ENCODE measurements around the gene KIR2DL1. TPM values are rescaled to one million over a fixed set of nuclear protein-coding genes. Genes with fewer than 3 reads are reported as not detected.
"Not testable (repeated sequence)": the region's sequence is repeated elsewhere in the genome, so short reads cannot be mapped to it uniquely, and the experiment has no call there.

The KIR2DL1 gene
- polyA plus RNA-seq, 1 donor from 2014 or later = not detected

DNA sequence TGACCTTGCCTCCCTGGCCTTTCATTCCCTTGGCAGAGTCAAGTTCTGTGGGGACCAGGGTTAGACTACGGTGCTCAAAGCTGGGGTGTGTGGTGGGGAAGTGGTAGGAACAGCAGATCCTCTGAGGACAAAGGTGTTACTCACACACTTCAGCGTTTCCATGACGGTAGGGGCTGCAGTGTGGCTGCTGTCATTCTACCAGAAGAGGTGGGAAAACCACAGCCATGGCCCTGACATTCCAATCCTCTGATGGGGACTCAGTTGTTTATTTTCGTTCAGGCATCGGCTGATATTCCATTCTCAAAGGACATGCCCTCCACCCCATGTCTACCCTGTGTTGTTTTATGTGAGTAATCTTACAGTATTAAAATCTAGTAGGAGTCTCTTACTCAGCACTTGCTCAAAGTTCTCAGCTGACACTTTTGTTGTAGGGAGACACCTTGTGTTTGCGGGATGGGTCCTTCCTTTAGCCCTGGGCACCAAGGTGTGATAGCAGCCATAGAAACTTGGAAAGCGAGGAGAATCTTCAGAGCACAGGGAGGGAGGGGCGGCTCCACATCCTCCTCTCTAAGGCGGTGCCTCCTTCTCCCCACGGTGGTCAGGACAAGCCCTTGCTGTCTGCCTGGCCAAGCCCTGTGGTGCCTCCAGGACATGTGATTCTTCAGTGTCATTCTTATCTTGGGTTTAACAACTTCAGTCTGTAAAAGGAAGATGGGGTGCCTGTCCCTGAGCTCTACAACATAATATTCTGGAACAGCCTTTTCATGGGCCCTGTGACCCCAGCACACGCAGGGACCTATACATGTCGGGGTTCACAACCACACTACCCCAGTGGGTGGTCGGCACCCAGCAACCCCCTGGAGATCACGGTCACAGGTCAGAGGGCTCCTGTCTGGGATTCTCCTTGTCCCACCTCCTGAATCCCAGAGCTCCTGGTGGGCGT lies 1.7 kb downstream of the KIR2DL1 start:
- not testable (repeated sequence) for H3K9ac ChIP-seq (ENCODE audit: low read length); H3K27me3 ChIP-seq (ENCODE audit: insufficient read depth, low read depth, low read length); H3K4me3 ChIP-seq (ENCODE audit: low read length); H3K36me3 ChIP-seq (ENCODE audit: insufficient read depth, low read length); H3K79me2 ChIP-seq (replicated peaks; ENCODE audit: insufficient read depth, low read length); H3K4me2 ChIP-seq (ENCODE audit: low read length); H3F3A ChIP-seq (ENCODE audit: insufficient read depth, low read length, poor library complexity, severe bottlenecking); H4K20me1 ChIP-seq (ENCODE audit: insufficient read depth); H3K9me3 ChIP-seq (ENCODE audit: low read length); H2AFZ ChIP-seq (ENCODE audit: low read depth, low read length); H3K9me2 ChIP-seq (ENCODE audit: insufficient read depth, low read length); H3K27ac ChIP-seq (ENCODE audit: low read length)

DNA sequence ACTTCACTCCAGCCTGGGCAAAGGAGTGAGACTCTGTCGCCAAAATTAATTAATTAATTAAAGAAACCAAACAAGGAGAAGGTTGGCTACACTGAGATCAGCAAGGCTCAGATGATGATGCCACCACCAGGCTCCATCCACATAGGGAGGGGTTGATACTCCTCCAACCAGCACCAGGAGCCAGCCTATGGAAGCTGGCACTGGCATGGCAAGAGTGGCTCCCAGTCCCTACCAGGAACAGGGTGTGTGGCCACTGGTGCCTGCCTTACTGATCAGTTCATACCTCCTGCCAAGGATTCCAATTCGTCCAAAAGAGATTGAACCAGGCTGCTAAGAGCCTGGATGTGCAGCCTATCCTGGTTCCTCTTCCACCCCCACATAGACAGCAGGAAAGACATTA lies 3.1 kb downstream of the KIR2DL1 start:
- H4K20me1 ChIP-seq (ENCODE audit: insufficient read depth) = not testable (repeated sequence)

DNA sequence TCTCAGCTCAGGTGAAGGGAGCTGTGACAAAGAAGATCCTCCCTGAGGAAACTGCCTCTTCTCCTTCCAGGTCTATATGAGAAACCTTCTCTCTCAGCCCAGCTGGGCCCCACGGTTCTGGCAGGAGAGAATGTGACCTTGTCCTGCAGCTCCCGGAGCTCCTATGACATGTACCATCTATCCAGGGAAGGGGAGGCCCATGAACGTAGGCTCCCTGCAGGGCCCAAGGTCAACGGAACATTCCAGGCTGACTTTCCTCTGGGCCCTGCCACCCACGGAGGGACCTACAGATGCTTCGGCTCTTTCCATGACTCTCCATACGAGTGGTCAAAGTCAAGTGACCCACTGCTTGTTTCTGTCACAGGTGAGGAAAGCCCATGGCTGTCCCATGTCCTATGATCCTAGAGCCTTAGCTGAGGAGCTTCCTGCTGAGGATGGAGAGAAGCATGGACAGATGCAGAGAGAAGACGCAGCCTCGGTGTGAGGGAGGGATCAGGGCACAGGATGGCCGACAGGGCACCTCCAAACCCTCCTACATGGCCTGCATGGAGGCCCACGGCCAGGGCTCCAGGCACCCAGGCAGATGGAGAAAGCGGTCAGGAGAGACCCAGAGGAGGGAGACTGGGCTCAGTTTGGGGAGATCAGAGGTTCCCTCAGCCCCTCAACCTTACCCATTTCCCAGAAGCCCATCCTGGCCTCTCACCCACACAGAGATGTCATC lies 5.7 kb downstream of the KIR2DL1 start:
- H3K79me2 ChIP-seq (replicated peaks; ENCODE audit: insufficient read depth, low read length); H3K4me3 ChIP-seq (ENCODE audit: low read length); H4K20me1 ChIP-seq (ENCODE audit: insufficient read depth); H3K9ac ChIP-seq (ENCODE audit: low read length); H3F3A ChIP-seq (ENCODE audit: insufficient read depth, low read length, poor library complexity, severe bottlenecking); H3K27ac ChIP-seq (ENCODE audit: low read length); H3K27me3 ChIP-seq (ENCODE audit: insufficient read depth, low read depth, low read length); H3K9me2 ChIP-seq (ENCODE audit: insufficient read depth, low read length); H3K36me3 ChIP-seq (ENCODE audit: insufficient read depth, low read length); H3K4me2 ChIP-seq (ENCODE audit: low read length); H3K9me3 ChIP-seq (ENCODE audit: low read length); H2AFZ ChIP-seq (ENCODE audit: low read depth, low read length): not testable (repeated sequence)

More for the DNA sequence above, 3.1 kb downstream of the KIR2DL1 start:
- H2AFZ ChIP-seq (ENCODE audit: low read depth, low read length); H3K27me3 ChIP-seq (ENCODE audit: insufficient read depth, low read depth, low read length); H3K36me3 ChIP-seq (ENCODE audit: insufficient read depth, low read length); H3F3A ChIP-seq (ENCODE audit: insufficient read depth, low read length, poor library complexity, severe bottlenecking); H3K27ac ChIP-seq (ENCODE audit: low read length); H3K9me3 ChIP-seq (ENCODE audit: low read length); H3K4me2 ChIP-seq (ENCODE audit: low read length); H3K4me3 ChIP-seq (ENCODE audit: low read length); H3K9ac ChIP-seq (ENCODE audit: low read length); H3K9me2 ChIP-seq (ENCODE audit: insufficient read depth, low read length); H3K79me2 ChIP-seq (replicated peaks; ENCODE audit: insufficient read depth, low read length): not testable (repeated sequence)

DNA sequence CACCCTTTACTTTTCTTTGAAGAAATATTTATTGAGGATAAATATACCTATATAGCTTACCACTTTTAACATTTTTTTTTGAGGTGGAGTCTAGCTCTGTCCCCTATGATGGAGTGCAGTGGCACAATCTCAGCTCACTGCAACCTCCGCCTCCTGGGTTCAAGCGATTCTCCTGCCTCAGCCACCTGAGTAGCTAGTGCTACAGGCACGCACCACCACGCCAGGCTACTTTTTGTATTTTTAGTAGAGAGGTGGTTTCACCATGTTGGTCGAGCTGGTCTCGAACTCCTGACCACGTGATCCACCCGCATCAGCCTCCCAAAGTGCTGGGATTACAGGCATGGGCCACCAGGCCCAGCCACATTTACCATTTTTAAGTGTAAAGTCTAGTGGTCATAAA lies 6.2 kb downstream of the KIR2DL1 start:
- H2AFZ ChIP-seq (ENCODE audit: low read depth, low read length); H3K27me3 ChIP-seq (ENCODE audit: insufficient read depth, low read depth, low read length); H3F3A ChIP-seq (ENCODE audit: insufficient read depth, low read length, poor library complexity, severe bottlenecking); H3K4me3 ChIP-seq (ENCODE audit: low read length); H3K79me2 ChIP-seq (replicated peaks; ENCODE audit: insufficient read depth, low read length); H3K27ac ChIP-seq (ENCODE audit: low read length); H4K20me1 ChIP-seq (ENCODE audit: insufficient read depth); H3K4me2 ChIP-seq (ENCODE audit: low read length); H3K9ac ChIP-seq (ENCODE audit: low read length); H3K9me2 ChIP-seq (ENCODE audit: insufficient read depth, low read length); H3K36me3 ChIP-seq (ENCODE audit: insufficient read depth, low read length); H3K9me3 ChIP-seq (ENCODE audit: low read length): not testable (repeated sequence)

DNA sequence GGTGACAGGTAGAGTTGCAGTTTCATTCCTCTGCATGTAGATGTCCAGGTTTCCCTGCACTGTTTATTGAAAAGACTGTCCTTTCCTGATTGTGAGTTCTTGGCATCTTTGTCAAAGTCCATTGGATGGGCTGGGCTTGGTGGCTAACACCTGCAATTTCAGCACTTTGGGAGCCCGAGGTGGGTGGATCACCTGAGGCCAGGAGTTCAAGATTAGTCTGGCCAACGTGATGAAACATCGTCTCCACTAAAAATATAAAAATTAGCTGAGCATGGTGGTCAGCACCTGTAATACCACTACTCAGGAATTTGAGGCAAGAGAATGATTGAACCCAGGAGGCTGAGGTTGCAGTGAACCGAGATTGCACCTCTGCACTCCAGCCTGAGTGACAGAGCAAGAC lies 8.3 kb downstream of the KIR2DL1 start:
- H3K9me2 ChIP-seq (ENCODE audit: insufficient read depth, low read length); H3K27ac ChIP-seq (ENCODE audit: low read length); H3K36me3 ChIP-seq (ENCODE audit: insufficient read depth, low read length): not testable (repeated sequence)

DNA sequence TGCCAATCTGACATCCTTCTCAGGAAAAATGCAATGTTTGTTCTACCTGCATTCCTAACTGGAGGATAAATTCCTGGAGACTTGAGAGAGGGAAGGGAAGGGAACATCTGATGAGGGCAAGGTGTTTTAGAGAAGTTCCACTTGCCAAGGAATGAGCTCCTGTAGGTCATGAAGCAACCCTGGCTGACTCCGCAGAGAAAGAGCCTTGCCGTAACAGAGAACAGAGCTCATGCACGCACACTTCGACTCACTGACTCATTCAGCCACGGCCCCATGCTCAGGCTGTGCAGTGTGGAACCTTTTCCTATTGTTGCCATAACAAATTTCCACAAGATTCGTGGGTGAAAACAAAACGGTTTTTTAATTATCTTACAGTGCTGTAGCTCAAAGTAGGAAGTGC lies 9.3 kb downstream of the KIR2DL1 start:
- H3K27ac ChIP-seq (ENCODE audit: low read length); H3K36me3 ChIP-seq (ENCODE audit: insufficient read depth, low read length); H4K20me1 ChIP-seq (ENCODE audit: insufficient read depth); H3F3A ChIP-seq (ENCODE audit: insufficient read depth, low read length, poor library complexity, severe bottlenecking); H3K27me3 ChIP-seq (ENCODE audit: insufficient read depth, low read depth, low read length); H3K4me3 ChIP-seq (ENCODE audit: low read length); H3K4me2 ChIP-seq (ENCODE audit: low read length); H3K9me2 ChIP-seq (ENCODE audit: insufficient read depth, low read length); H3K79me2 ChIP-seq (replicated peaks; ENCODE audit: insufficient read depth, low read length); H2AFZ ChIP-seq (ENCODE audit: low read depth, low read length); H3K9me3 ChIP-seq (ENCODE audit: low read length); H3K9ac ChIP-seq (ENCODE audit: low read length): not testable (repeated sequence)

More for the DNA sequence above, 8.3 kb downstream of the KIR2DL1 start:
- H3K4me2 ChIP-seq (ENCODE audit: low read length); H3K9me3 ChIP-seq (ENCODE audit: low read length); H3K9ac ChIP-seq (ENCODE audit: low read length); H4K20me1 ChIP-seq (ENCODE audit: insufficient read depth); H2AFZ ChIP-seq (ENCODE audit: low read depth, low read length); H3F3A ChIP-seq (ENCODE audit: insufficient read depth, low read length, poor library complexity, severe bottlenecking); H3K79me2 ChIP-seq (replicated peaks; ENCODE audit: insufficient read depth, low read length); H3K4me3 ChIP-seq (ENCODE audit: low read length); H3K27me3 ChIP-seq (ENCODE audit: insufficient read depth, low read depth, low read length): not testable (repeated sequence)

DNA sequence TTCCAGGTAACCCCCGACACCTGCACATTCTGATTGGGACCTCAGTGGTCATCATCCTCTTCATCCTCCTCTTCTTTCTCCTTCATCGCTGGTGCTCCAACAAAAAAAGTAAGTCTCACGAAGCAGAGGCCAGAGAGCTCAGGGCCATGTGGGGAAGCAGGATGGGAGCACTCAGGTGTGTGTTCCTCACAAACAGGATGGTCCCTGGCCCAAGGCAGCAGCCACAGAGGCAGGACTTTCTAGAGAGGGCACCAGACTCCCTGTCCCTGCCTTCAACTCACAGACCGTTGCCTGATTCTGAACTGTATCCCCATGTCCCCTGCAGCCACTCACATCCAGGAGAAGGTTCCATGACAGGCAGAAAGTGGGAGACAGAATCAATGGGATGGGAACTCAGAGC lies 13.3 kb downstream of the KIR2DL1 start:
- H3K9ac ChIP-seq (ENCODE audit: low read length); H3K4me2 ChIP-seq (ENCODE audit: low read length); H3K4me3 ChIP-seq (ENCODE audit: low read length); H3K27ac ChIP-seq (ENCODE audit: low read length); H2AFZ ChIP-seq (ENCODE audit: low read depth, low read length); H3K9me3 ChIP-seq (ENCODE audit: low read length); H3K9me2 ChIP-seq (ENCODE audit: insufficient read depth, low read length); H3F3A ChIP-seq (ENCODE audit: insufficient read depth, low read length, poor library complexity, severe bottlenecking); H4K20me1 ChIP-seq (ENCODE audit: insufficient read depth); H3K36me3 ChIP-seq (ENCODE audit: insufficient read depth, low read length); H3K27me3 ChIP-seq (ENCODE audit: insufficient read depth, low read depth, low read length); H3K79me2 ChIP-seq (replicated peaks; ENCODE audit: insufficient read depth, low read length): not testable (repeated sequence)

All from neural cell (in vitro differentiated cells).